Neural cell (in vitro differentiated cells): ENCODE results near the gene PRDX6.

Source experiments
- EP300 ChIP-seq: fragments of 450-650 bp; conservative IDR thresholded peaks from 2 replicates; pipeline ENCODE4 v1.6.1; 2014; ENCODE audit warnings: antibody characterized with exemption, mild to moderate bottlenecking, moderate library complexity; ENCODE audit not compliant: poor library complexity, severe bottlenecking
- EZH2 ChIP-seq: fragments of 200-600, 300-800 bp; shearing (Covaris generic), sonication (generic); IDR thresholded peaks from 2 replicates; pipeline ENCODE4 v1.6.1; 2014; ENCODE audit warnings: antibody characterized with exemption, low read length, borderline replicate concordance, mild to moderate bottlenecking; ENCODE audit not compliant: insufficient read depth, poor library complexity, severe bottlenecking
- POLR2AphosphoS5 ChIP-seq: IDR thresholded peaks from 2 replicates; pipeline ENCODE4 v1.6.1; 2012
- RAD21 ChIP-seq: fragments of 450-650 bp; conservative IDR thresholded peaks from 2 replicates; pipeline ENCODE4 v1.6.1; 2014; ENCODE audit warnings: antibody characterized with exemption, mild to moderate bottlenecking, moderate library complexity
- TF ChIP-seq, protein P1 (sequence below): IDR thresholded peaks from 2 replicates; pipeline ENCODE4 v1.6.1; 2012; ENCODE audit warnings: borderline replicate concordance
- TF ChIP-seq, protein P2 (sequence below): fragments of 450-650 bp; IDR thresholded peaks from 2 replicates; pipeline ENCODE4 v1.5.1; 2014; ENCODE audit warnings: antibody characterized with exemption, mild to moderate bottlenecking, moderate library complexity; ENCODE audit not compliant: poor library complexity, severe bottlenecking

DNA sequence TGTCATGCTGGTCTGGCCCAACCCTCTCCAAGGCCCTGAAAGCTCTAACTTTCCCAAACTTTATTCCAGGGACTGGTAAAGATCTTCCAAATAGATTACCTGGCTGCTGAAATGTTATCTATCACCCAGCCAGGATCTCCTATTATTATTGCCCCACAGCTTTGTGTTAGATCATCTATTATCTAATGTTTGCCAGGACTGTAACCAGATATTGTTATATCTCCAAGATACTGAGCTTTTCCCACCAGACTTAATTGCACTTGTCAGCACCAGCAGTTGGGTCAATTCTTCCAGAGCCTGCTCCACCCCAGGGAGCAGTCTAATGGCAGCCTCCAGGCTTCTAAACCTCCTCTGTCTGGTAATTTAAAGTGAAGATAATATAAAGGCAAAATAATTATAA, 59.1 kb downstream of the PRDX6 start:
- TF ChIP-seq, protein P1, sequence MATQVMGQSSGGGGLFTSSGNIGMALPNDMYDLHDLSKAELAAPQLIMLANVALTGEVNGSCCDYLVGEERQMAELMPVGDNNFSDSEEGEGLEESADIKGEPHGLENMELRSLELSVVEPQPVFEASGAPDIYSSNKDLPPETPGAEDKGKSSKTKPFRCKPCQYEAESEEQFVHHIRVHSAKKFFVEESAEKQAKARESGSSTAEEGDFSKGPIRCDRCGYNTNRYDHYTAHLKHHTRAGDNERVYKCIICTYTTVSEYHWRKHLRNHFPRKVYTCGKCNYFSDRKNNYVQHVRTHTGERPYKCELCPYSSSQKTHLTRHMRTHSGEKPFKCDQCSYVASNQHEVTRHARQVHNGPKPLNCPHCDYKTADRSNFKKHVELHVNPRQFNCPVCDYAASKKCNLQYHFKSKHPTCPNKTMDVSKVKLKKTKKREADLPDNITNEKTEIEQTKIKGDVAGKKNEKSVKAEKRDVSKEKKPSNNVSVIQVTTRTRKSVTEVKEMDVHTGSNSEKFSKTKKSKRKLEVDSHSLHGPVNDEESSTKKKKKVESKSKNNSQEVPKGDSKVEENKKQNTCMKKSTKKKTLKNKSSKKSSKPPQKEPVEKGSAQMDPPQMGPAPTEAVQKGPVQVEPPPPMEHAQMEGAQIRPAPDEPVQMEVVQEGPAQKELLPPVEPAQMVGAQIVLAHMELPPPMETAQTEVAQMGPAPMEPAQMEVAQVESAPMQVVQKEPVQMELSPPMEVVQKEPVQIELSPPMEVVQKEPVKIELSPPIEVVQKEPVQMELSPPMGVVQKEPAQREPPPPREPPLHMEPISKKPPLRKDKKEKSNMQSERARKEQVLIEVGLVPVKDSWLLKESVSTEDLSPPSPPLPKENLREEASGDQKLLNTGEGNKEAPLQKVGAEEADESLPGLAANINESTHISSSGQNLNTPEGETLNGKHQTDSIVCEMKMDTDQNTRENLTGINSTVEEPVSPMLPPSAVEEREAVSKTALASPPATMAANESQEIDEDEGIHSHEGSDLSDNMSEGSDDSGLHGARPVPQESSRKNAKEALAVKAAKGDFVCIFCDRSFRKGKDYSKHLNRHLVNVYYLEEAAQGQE, result no peak
- TF ChIP-seq, protein P2, sequence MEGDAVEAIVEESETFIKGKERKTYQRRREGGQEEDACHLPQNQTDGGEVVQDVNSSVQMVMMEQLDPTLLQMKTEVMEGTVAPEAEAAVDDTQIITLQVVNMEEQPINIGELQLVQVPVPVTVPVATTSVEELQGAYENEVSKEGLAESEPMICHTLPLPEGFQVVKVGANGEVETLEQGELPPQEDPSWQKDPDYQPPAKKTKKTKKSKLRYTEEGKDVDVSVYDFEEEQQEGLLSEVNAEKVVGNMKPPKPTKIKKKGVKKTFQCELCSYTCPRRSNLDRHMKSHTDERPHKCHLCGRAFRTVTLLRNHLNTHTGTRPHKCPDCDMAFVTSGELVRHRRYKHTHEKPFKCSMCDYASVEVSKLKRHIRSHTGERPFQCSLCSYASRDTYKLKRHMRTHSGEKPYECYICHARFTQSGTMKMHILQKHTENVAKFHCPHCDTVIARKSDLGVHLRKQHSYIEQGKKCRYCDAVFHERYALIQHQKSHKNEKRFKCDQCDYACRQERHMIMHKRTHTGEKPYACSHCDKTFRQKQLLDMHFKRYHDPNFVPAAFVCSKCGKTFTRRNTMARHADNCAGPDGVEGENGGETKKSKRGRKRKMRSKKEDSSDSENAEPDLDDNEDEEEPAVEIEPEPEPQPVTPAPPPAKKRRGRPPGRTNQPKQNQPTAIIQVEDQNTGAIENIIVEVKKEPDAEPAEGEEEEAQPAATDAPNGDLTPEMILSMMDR, result no peak
- TF ChIP-seq EP300, result no peak
- TF ChIP-seq RAD21, result no peak
- no peak for TF ChIP-seq POLR2AphosphoS5
- no peak for TF ChIP-seq EZH2
